CD4-positive, alpha-beta T cell (primary cell): ENCODE measurements around the gene FN3K. TPM values are rescaled to one million over a fixed set of nuclear protein-coding genes. Genes with fewer than 3 reads are reported as not detected.
"Not testable (repeated sequence)": the region's sequence is repeated elsewhere in the genome, so short reads cannot be mapped to it uniquely, and the experiment has no call there.

Source experiments
- ATAC-seq: fragments of 200-7000 bp; cut with Tn5 transposase; one replicate; pipeline ENCODE4 v1.10.0; 2022; ENCODE audit warnings: mild to moderate bottlenecking; ENCODE audit not compliant: poor library complexity
- CTCF ChIA-PET: fragments of 350-600 bp; sonication (Branson Sonifier 250); formaldehyde crosslinking; loops from one replicate; lab custom pipeline; 2021; ENCODE audit warnings: antibody characterized with exemption, inconsistent platforms; lab: Charles Lee
- POLR2A ChIA-PET: fragments of 350-600 bp; sonication (Branson Sonifier 250); formaldehyde crosslinking; loops from one replicate; lab custom pipeline; 2021; ENCODE audit warnings: antibody characterized with exemption, inconsistent platforms; lab: Charles Lee
- DNase-seq, 14 experiments: peaks; one replicate each; pipeline ENCODE4 v3.0.0-alpha.2; 2013 to 2020; ENCODE audit warnings: mixed read lengths in 2 of 14
- H3K27ac ChIP-seq, 2 donors: one replicate each; pipeline versions ENCODE4 v1.5.1 to v1.7.0; 2013; ENCODE audit warnings: low read length in 2 of 2, low read depth in 1 of 2, mild to moderate bottlenecking in 1 of 2
- H3K27me3 ChIP-seq, 2 experiments: 1 replicate in 1 of 2; 2 replicates in 1 of 2; pipeline versions ENCODE4 v1.6.1 to v1.7.0; 2013; ENCODE audit warnings: low read length in 2 of 2, control low read depth in 1 of 2, mild to moderate bottlenecking in 1 of 2, moderate library complexity in 1 of 2; ENCODE audit not compliant: insufficient read depth in 2 of 2, control insufficient read depth in 1 of 2
- H3K36me3 ChIP-seq: one replicate; pipeline ENCODE4 v1.6.1; 2013; ENCODE audit warnings: low read length, control low read depth; ENCODE audit not compliant: insufficient read depth
- H3K4me1 ChIP-seq: one replicate; pipeline ENCODE4 v1.6.1; 2013; ENCODE audit warnings: low read length, control low read depth; ENCODE audit not compliant: insufficient read depth
- H3K4me3 ChIP-seq: one replicate; pipeline ENCODE4 v1.5.1; 2013; ENCODE audit warnings: mild to moderate bottlenecking, low read length, moderate library complexity
- H3K9me3 ChIP-seq, 2 experiments: 1 replicate in 1 of 2; 2 replicates in 1 of 2; pipeline versions ENCODE4 v1.6.1 to v1.7.0; 2013; ENCODE audit warnings: low read length in 2 of 2, mild to moderate bottlenecking in 2 of 2, control low read depth in 1 of 2, moderate library complexity in 1 of 2; ENCODE audit not compliant: control insufficient read depth in 1 of 2, insufficient read depth in 1 of 2
- H3K27ac Mint-ChIP-seq: one replicate; pipeline ENCODE4 v1.8.0; 2020; ENCODE audit warnings: mixed read lengths
- H3K27me3 Mint-ChIP-seq: one replicate; pipeline ENCODE4 v1.8.0; 2021; ENCODE audit warnings: mixed read lengths
- H3K36me3 Mint-ChIP-seq: one replicate; pipeline ENCODE4 v1.8.0; 2021; ENCODE audit warnings: low read depth, mixed read lengths
- H3K4me1 Mint-ChIP-seq: one replicate; pipeline ENCODE4 v1.8.0; 2021; ENCODE audit warnings: low read depth, mixed read lengths
- H3K4me3 Mint-ChIP-seq: one replicate; pipeline ENCODE4 v1.8.0; 2020; ENCODE audit warnings: mild to moderate bottlenecking, mixed read lengths
- H3K9me3 Mint-ChIP-seq: one replicate; pipeline ENCODE4 v1.8.0; 2020; ENCODE audit warnings: mixed read lengths
- intact Hi-C, 2 experiments: fragments of 100-400 bp; cut with DNase I in 1 of 2; cut with micrococcal nuclease in 1 of 2; formaldehyde crosslinking; loops; one replicate each; pipeline versions ENCODE4 v1.15.1 to v1.9.0; 2023 to 2025; cut with DNase I, micrococcal nuclease
- total RNA-seq, 174 experiments: library from RNA in 2 of 174; stranded (reverse) in 2 of 174; gene quantifications; one replicate each; pipeline ENCODE4 v1.2.3 and lab custom pipeline; 2021 to 2026
- TF ChIP-seq, protein P1 (sequence below): fragments of 200-600 bp; IDR thresholded peaks from one replicate; pipeline ENCODE4 v1.8.0; 2022; ENCODE audit warnings: antibody characterized with exemption, mild to moderate bottlenecking

FN3K gene
- total RNA-seq, 2 experiments from 2014 or later = 4.2 to 4.9 TPM

DNA sequence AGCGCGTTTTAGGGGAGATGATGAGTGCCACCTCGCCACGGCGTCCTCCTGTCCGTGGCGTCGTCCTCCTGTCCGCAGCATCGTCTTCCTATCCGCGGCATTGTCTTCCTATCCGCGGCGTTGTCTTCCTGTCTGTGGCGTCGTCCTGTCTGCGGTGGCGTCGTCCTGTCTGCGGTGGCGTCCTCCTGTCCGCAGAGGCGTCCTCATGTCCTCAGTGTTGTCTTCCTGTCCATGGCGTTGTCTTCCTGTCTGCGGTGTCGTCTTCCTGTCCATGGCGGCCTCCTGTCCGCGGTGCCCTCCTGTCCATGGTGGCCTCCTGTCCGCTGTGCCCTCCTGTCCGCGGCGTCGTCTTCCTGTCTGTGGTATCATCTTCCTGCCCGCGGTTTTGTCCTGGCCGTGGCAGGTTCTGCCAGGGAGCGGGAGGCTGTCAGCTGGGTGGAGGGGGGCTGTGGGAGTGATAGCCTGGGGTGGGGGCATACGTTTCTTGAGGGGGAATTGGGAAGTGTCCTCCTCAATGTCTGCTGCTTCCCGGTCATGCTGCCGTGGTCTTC lies 47.3 kb downstream of the FN3K start:
- DNase-seq (peak in 1 of 14 experiments; percentile 52), ATAC-seq (no peak)
- H3K4me1 Mint-ChIP-seq = peaks cover 12% of the 10 kb centered on the region
- H3K27me3 Mint-ChIP-seq = no peaks in the 10 kb centered on the region
- peaks cover 11% of the 10 kb centered on the region for H3K36me3 ChIP-seq
- no peaks in the 10 kb centered on the region for H3K9me3 Mint-ChIP-seq
- no peak overlapping the region for H3K4me3 ChIP-seq
- intact Hi-C loops = loop anchor here (1.0 to 10.0 kb wide), 7 partner anchors 75 to 350 kb away; no protein-coding TSS in a partner anchor
- CTCF ChIA-PET = interaction anchor here (1.3 to 1.7 kb wide), 2 partner anchors 82 to 131 kb away, joined by 5 to 8 read pairs; no protein-coding TSS in a partner anchor
- no peaks in the 10 kb centered on the region for H3K27me3 ChIP-seq
- no peak overlapping the region for H3K4me3 Mint-ChIP-seq
- TF ChIP-seq, protein P1, sequence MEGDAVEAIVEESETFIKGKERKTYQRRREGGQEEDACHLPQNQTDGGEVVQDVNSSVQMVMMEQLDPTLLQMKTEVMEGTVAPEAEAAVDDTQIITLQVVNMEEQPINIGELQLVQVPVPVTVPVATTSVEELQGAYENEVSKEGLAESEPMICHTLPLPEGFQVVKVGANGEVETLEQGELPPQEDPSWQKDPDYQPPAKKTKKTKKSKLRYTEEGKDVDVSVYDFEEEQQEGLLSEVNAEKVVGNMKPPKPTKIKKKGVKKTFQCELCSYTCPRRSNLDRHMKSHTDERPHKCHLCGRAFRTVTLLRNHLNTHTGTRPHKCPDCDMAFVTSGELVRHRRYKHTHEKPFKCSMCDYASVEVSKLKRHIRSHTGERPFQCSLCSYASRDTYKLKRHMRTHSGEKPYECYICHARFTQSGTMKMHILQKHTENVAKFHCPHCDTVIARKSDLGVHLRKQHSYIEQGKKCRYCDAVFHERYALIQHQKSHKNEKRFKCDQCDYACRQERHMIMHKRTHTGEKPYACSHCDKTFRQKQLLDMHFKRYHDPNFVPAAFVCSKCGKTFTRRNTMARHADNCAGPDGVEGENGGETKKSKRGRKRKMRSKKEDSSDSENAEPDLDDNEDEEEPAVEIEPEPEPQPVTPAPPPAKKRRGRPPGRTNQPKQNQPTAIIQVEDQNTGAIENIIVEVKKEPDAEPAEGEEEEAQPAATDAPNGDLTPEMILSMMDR = no peak
- no peaks in the 10 kb centered on the region for H3K9me3 ChIP-seq
- peaks cover 13% of the 10 kb centered on the region for H3K4me1 ChIP-seq
- POLR2A ChIA-PET = no interaction called here
- H3K36me3 Mint-ChIP-seq = peaks cover 6% of the 10 kb centered on the region
- peak overlapping the region; percentile 49 for H3K27ac Mint-ChIP-seq
- no peak overlapping the region for H3K27ac ChIP-seq

DNA sequence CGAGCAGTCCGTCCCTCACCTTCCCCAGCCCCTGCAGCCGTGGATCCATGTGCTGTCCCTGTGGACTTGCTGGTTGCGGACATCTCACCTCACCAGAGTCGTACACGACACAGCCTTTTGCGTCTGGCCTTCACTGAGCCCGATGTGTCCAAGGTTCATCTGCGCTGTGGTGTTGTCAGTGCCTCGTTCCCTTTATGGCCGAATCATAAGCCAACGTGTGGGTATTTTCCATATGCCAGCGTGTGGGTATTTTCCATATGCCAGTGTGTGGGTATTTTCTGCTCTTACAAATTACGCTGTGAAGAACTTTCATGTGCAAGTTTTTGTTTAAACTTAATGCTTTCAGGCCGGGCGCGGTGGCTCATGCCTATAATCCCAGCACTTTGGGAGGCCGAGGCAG lies 48.1 kb downstream of the FN3K start:
- Histone ChIP-seq H3K9me3 (no peaks in the 10 kb centered on the region), H3K27me3 (no peaks in the 10 kb centered on the region), H3K4me1 (peaks cover 13% of the 10 kb centered on the region), H3K36me3 (peaks cover 11% of the 10 kb centered on the region), H3K27ac (no peak overlapping the region), H3K4me3 (no peak overlapping the region)
- H3K36me3 Mint-ChIP-seq = peaks cover 11% of the 10 kb centered on the region
- POLR2A ChIA-PET = no interaction called here
- H3K9me3 Mint-ChIP-seq = no peaks in the 10 kb centered on the region
- peaks cover 12% of the 10 kb centered on the region for H3K4me1 Mint-ChIP-seq
- DNase-seq (no peak), ATAC-seq (no peak)
- TF ChIP-seq, protein P1 = no peak
- CTCF ChIA-PET = no interaction called here
- intact Hi-C loops = loop anchor here (2.0 to 10.0 kb wide), 5 partner anchors 74 to 349 kb away; no protein-coding TSS in a partner anchor
- no peaks in the 10 kb centered on the region for H3K27me3 Mint-ChIP-seq
- no peak overlapping the region for H3K4me3 Mint-ChIP-seq
- H3K27ac Mint-ChIP-seq = no peak overlapping the region

DNA sequence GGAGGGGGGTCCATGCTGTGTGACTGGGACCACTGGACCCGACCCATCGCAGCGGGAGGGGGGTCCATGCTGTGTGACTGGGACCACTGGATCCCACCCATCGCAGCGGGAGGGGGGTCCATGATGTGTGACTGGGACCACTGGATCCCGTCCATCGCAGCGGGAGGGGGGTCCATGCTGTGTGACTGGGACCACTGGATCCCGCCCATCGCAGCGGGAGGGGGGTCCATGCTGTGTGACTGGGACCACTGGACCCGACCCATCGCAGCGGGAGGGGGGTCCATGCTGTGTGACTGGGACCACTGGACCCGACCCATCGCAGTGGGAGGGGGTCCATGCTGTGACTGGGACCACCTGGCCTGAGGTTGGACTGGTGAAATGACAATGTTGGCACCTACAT lies 50.2 kb downstream of the FN3K start:
- intact Hi-C loops = loop anchor here in 1 of 2 experiments (10.0 kb wide), 2 partner anchors 209 to 259 kb away; no protein-coding TSS in a partner anchor
- POLR2A ChIA-PET = not testable (repeated sequence)
- peaks cover 17% of the 10 kb centered on the region for H3K4me1 Mint-ChIP-seq

More for the DNA sequence above, 50.2 kb downstream of the FN3K start:
- H3K27me3 Mint-ChIP-seq, CTCF ChIA-PET, H3K9me3 ChIP-seq, DNase-seq, H3K27ac ChIP-seq, H3K9me3 Mint-ChIP-seq, H3K27ac Mint-ChIP-seq, ATAC-seq, H3K27me3 ChIP-seq, H3K4me3 Mint-ChIP-seq, H3K4me3 ChIP-seq: not testable (repeated sequence)
- H3K36me3 ChIP-seq = peaks cover 15% of the 10 kb centered on the region
- peaks cover 11% of the 10 kb centered on the region for H3K36me3 Mint-ChIP-seq
- H3K4me1 ChIP-seq = peaks cover 13% of the 10 kb centered on the region
